Left forelimb (tissue), 1 donor: ENCODE results near the gene AHCYL1.
"Not testable (repeated sequence)": the region's sequence is repeated elsewhere in the genome, so short reads cannot be mapped to it uniquely, and the experiment has no call there.

Experiments used
- DNase-seq: peaks from one replicate; pipeline ENCODE4 v3.0.0-alpha.2; 2018; ENCODE audit warnings: low spot score

The AHCYL1 gene

DNA sequence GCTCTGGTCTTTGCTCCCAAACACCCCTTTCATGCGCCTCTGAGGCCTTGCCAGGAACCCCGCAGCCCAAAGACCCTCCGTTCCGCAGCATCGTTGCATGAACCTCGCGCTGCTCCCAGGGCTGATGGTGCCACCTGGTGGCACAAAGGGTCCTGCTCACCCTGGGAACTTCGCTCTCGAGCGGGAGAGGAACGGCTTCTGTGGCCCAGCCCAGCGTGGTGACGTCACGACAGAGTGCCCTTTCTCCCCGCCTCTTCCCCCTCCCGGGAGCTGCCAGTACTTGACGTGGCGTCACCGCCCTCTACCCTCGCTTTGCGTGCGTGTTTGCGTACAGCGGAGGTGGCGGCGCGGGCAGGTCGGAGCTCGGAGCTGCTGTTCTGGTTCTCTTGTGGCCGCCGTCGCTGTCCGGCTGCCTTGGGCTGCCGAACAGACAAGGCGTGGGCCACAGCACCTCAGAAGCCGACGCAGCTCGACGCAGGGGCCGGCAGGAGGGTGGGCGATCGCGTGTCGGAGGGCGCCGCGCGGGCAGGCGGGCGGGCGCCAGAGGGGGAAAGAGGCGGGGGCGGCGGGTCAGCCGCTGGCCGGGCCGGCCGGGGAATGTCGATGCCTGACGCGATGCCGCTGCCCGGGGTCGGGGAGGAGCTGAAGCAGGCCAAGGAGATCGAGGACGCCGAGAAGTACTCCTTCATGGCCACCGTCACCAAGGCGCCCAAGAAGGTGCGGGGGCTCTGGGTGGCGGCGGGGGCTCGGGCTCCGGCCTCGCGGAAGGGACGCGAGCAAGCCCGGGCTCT lies at the start of gene AHCYL1:
AHCYL1 (plus strand) TSS at position 310 of the 791 bp plus-strand sequence; CDS start at position 598, 288 bp downstream.
- DNase-seq: peak; percentile 99

DNA sequence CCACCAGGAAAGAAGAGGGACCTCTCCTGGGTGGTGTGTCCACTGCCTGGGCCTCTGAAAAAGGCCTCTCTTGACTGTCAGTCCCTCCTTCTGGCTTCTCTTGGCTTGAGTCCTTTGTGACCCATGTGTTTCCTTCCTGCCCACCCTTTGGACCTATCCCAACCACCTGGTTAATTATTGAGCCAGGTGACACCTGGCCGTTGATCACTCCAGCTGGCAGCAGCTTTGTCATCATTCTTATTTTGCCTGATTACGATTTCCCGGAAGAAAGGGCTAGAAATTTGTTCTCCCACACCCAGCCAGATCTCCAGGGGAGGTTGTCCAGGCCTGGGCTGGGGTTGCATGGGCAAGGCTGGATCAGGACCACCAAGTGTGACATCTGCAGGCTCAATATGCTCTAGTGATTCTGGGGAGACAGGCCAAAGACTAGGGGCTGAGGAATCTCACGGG lies 49.1 kb upstream of the AHCYL1 start:
- no peak for DNase-seq

DNA sequence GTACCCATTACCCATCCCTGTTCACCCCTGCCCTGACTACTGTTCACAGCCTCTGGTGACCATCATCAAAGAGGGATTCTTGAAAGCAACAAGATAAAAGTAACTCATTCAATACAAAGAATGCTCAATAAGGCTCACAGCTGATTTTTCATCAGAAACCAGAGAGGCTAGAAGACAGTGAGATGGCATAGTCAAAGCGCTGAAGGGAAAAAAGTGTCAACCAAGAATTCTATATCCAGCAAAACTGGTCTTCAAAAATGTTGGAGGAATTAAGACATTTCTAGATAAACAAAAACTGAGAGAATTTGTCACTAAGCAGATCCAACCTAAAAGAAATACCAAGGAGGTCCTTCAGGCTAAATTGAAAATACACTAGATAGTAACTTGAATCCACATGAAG lies 46.8 kb upstream of the AHCYL1 start:
- DNase-seq: no peak

DNA sequence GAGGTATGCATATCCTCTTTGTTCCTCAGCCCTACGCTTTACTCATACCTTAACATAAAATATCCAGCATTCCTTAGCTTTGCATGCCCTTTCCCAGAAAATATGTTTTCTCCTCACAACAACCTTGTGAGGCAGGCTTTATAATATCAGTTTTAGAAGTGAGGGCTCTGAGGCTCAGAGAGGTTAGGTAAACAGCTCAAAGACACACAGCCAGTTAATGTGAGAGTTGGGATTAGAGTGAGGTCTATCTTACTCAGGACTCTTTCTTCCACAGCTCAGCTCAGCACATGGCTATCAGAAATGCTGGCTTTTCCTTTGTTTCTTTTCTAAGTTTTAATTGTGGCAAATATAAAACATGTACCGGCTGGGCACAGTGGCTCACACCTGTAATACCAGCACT lies 46.0 kb upstream of the AHCYL1 start:
- DNase-seq: no peak

DNA sequence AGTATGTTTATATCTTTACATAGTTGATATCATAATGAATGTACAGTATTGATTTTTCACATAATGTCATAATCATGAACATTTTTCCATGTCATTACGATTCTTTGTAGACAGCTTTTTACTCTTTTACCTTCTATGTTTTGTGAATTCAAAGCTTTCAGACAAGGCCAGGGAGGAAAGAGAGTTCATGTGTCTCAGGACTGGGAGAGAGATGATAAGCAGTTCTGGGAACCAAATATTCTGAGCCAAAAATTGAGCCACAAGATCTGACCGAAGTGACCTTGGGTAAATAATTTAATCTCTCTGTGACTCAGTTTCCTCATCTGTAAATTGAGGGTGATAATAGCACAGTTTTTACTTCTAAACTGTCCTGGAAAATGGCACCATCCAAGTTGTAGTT lies 42.1 kb upstream of the AHCYL1 start:
- no peak for DNase-seq

DNA sequence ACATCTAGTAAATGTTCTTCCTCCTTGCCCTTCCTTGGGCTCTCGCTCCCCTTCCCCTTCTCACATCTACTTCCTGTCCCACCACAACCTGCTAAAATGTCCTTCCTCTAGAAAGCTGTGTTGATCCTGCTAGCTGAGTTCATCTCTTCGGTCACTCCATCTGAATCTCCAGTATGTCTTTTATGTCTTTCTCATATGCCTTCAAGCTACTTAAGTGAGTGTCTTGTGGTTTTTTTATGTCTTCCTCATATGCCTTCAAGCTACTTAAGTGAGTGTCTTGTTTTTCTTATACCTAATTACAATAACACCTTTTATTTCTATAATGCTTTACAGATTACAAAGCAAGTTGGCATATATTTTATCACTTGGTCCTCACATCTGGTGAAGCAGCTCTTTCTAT lies 40.0 kb upstream of the AHCYL1 start:
- DNase-seq: no peak

DNA sequence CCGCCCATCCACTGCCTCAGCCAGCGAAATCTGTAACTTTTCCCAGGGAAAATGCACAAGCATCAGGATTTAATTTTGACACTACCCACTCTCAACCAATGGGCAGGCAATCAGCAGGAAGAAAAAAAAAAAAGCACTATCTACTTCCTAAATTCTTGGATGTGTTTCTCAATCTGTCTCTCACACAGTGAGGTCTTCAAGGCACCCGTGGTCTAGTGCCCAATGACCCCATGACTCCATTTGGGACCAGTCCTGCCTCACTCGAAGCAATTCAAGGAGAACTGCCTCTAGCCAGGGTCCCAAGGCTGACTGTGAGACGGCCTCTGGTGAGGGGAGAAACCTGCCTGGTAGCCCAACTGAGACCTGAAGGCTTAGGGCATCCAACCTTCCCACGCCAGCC lies 38.1 kb upstream of the AHCYL1 start:
- no peak for DNase-seq

DNA sequence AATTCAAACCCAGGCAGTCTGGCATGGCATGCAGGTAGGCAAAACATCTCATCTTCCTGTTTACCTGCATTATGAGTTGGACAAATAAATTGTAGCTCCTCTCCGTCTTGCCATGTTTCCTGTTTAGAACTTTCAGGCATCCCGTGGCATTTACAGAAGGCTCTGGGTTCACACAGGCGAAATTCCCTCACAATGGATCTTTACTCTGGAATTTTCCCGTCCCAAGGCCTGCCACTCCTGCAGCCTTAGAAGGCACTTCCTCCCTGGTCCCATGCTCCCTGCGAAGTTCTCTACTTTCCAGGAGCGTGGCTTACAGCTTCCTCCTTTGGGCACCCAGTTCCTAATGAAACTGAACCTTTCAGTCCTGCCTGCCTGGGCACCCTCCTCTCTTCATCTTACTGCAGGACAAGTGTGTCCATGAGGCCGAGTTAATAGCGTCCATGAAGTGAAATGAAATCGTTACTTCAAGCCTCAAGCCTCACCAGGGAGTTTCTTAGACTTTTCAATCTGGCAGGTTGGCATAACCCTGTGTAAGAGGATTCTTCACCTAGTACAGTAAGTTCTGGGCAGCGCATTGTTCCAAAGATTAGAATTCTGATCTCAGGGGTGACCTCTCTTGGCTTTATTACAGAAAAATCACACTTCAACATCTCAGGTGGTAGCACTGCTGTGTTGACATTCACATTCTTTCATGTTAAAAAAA lies 36.8 kb upstream of the AHCYL1 start:
- no peak for DNase-seq

DNA sequence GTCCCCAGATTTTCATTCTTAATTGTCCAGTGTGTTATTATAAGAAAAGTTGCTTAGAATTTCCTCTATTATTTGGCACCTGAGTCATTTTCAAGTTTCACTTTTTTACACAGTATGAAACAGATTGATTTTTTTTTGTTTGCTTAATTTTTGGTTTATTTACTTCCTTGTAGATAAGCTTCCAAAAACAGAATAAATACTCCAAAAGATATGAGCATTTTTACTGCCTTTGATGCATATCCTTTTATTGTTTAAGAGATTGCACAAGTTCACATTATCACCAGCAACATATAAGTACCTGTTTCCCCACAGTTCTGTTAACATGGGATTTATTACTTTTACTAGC lies 36.3 kb upstream of the AHCYL1 start:
- no peak for DNase-seq

DNA sequence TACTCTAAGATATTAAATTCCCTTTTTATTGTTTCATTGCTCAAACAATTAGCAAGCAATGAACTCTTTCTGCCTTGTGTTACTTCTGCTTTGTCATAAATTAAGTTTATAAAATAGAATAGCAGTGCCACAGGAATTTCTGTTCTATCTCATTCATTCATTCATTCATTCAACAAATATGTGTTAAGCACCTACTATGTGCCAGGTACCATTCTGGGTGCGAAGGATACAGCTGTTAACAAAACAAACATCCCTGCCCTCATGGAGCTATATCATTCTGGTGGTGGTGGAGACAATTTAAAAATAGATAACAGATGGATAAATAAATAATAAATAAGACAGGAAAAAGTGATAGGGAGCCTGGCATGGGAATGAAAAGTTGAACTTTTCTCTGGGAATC lies 34.5 kb upstream of the AHCYL1 start:
- DNase-seq: no peak

DNA sequence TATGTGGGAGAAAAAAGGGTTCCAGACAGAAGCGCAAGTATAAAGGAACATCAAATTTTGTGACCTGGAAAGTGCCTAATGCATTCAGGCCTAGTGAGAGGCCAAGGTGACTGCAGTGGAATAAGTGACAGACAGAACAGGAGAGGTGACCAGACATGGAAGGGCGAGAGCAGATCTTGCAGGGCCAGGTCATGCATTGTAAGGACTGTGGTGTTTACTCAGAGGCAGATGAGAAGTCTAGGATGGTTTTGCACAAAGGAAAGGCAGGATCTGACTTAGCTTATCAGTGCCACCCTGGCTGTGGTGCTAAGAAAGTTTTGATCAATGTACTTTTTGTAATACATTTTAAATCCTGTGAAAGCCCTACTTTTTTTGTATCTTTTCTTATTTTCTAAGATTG lies 34.1 kb upstream of the AHCYL1 start:
- DNase-seq: no peak

DNA sequence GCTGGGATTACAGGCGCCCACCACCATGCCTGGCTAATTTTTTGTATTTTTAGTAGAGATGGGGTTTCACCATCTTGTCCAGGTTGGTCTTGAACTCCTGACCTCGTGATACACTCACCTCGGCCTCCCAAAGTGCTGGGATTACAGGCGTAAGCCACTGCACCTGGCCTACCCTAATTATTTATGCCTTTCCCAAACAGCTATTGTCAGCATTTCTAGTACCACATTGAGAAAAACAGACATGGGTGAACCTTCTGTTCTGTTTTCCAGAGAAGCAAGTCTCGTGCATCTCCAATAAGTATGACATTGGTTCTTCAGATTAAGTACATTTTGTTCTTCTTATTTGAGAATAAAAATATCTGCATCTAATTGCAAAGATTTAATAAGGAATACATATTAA lies 33.1 kb upstream of the AHCYL1 start:
- not testable (repeated sequence) for DNase-seq

DNA sequence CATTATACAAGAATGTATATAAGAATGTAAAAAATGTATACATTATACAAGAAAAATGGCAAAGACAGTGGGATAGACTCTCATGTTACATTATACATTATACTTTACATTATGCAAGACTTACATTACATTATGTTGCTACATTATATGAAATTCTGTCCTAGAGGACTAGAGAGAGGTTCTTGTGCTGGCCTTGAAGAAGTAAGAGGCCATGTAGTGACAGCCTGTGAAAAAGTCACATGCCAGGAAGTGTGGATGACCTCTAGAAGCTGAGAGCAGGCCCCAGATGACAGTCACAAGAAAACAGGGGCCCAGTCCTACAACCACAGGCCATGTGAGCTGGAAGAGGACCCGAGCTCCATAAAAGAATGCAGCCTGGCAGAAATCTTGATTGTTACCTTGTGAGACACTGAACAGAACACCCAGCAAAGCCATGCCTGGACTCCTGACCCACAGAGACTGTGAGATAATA lies 30.5 kb upstream of the AHCYL1 start:
- no peak for DNase-seq

DNA sequence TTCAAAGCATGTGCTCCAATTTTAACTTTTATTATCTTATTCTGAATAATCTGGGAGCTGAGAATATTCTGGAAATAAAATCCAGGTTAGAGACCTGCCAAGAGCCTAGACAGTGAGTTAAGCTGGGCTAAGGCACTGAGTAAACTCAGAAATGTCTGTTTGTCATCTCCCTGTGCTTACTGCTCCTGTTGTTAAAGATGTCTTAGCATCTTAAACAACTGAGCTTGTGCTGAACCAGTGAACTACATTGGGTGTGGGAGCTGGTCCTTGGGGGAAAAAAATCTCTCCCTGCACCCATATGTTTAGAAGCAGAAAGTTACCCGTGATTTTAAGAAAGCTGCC lies 25.0 kb upstream of the AHCYL1 start:
- DNase-seq: no peak

DNA sequence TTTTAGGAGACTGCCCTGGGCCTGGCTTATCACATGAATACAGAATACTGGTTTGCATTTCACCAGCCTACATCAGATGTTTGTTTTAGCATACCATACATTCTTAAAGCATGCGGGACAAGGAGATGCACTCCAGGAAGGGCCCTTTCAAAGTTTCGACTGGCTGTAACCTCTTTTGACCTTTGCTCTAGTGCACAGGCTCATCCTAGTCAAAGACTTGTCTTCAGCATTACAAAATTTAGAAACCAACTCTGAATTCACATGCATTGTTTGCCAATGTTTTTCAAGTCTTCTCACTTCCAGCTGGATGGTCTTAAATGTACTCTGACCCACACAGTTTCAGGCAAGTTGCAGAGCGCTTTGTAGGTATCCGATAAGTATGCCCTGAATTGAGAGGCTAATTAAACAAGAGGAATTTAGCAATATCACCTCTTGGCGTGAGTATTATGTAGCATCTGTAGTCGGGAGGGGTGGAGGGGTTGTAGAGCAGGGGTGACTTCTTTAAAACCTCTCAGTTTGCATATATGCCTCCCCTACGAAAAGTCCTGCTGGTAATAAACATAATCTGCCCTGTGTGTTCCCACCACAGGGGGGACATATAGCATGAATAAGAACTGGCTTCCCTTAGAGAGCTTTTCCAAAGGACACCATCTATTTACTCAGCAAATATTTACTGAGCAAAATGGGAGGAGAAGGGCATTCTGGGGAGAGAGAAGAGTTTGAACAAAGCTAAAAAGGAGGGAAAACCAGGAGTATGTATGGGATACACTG lies 24.4 kb upstream of the AHCYL1 start:
- DNase-seq: no peak

DNA sequence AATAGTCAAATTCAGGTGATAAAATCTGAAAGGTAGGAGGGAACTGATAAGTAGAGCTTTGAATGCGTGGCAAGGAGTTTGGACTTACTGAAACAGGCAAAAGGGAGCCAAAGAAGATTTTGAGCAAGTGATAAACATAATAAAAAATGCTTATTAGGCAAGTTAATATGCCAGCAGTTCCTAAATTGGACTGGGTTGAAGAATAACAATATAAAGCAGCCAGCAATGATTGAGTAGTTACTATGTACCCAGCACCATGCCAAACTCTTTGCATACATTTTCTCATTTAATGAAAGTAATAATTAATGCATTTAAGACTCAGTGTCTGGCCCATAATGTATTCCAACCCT lies 23.8 kb upstream of the AHCYL1 start:
- DNase-seq: no peak

DNA sequence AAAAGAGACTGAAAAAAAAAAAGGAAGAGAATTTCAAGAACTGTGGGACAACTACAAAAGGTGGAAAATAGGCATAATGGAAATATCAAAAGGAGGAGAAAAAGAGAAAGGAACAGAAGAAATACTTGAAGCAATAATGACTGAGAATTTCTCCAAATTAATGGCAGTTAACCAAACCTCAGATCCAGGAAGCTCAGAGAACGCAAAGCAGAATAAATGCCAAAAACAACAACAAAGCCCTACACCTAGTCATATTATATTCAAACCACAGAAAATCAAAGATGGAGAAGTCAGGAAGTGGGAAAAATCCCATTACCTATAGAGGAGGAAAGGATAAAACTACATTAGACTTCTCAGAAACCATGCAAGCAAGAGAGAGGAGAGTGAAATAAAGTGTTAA lies 20.7 kb upstream of the AHCYL1 start:
- no peak for DNase-seq

DNA sequence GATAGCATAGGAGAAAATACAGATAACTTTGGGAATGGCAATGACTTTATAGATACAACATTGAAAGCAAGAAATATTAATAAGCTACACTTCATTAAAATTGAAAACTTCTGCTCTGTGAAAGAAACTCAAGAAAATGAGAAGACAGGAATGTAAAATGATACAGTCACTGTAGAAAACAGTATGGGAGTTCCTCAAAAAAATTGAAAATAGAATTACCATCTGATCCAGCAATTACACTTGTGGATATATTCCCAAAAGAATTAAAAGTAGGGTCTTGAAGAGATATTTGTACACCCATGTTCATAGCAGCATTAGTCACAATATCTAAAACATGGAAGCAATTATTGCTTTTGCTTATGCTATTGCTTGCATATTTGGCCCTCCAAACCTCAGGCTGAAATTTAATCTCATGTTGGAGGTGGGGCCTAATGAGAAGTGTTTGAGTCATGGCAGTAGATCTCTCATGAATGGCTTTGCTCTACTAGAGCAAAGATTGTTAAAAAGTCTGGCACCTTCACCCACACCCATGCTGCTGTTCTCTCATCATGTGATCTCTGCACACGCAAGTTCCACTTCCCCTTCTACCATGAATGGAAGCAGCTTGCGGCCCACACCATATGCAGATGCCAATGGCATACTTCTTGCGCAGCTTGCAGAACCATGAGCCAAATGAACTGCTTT lies 15.3 kb upstream of the AHCYL1 start:
- no peak for DNase-seq

DNA sequence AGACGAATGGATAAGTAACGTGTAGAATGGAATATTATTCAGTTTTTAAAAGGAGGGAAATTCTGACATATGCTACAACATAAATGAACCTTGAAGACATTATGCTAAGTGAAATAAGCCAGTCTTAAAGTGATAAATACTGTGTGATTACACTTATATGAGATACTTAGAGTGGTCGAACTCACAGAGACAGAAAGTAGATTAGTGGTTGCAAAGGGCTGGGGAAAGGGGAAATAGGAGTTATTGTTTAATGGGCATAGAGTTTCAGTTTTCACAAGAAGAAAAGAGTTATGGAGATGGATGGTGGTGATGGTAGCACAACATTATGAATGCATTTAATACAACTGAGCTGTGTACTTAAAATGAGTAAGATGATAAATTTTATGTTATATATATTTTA lies 14.7 kb upstream of the AHCYL1 start:
- DNase-seq: no peak

DNA sequence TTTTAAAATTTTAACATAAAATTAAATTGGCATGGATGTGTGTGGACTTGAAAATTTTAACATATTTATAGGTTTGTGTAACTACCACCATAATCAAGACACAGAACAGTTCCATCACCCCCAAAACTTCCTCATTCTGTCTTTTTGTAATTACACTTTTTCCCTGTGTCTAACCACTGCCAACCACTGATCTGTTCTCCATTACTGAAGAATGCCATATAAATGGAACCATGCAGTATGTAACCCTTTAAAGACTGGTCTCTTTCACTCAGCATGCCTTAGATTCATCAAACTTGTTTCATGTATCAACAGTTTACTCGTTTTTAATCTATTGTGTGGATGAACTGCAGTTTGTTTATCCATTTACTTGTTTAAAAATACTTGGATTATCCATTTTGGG lies 13.0 kb upstream of the AHCYL1 start:
- no peak for DNase-seq

DNA sequence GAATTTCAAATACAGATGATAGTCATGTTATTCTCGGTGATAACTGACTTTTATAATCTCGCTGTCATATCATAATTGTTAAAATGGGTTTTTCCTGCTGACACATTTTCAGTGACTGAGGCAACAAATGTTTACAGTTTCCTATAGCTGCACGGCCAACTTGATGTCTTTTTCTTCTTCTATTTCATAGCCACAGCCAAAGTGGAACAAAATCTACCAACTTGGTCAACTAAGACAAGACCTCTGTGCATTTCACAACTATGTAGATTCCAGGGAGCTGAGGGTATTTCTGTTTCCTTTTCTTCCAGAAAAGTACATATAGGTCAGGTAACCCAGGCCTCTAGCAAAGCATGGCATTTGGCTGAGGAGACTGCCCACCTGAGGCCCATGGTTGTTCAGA lies 10.4 kb upstream of the AHCYL1 start:
- DNase-seq: no peak

DNA sequence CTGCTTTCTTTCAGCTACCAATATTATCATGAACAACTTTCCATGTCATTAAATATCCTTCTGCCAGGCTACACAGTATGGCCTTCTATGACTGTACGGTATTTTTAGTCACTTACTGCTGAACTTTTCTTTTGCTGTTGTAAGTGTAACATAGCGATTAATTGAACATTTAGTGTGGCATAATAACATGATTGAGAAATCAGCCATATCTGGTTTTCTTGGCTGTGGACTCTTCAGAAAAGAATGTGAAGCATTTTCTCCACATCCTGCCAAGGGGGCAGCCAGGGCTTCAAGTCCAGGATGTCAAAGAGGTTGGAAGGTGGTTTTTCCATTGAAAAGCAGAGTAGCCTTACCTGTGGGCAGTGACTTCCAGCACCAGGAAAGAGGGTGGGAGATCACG lies 8.8 kb upstream of the AHCYL1 start:
- DNase-seq: no peak

DNA sequence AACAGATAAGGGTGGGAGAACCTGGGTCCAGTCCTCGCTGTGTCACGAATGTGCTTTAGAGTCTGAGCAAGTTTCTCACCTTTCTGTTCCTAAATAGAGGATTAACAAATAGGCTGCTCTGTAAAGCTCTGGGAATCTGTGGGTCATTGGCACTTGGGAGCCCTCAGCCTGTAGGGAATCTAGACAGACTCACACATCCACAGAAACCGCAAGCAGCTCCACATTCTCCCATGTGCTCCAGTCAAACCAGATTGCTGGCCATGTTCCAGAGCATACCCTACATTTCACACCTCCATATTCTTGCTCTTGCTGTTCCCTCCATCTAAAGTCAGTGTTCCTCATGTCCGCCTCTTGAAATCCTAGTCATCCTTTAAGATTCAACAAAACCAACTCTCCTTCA lies 7.8 kb upstream of the AHCYL1 start:
- DNase-seq: no peak
